Loucy (cell line): ENCODE measurements around the gene CDC7.

ENCODE experiments used
- H2AFZ ChIP-seq: fragments of 200-600 bp; sonication (generic); 2 replicates; pipeline ENCODE4 v1.6.0; 2016; ENCODE audit warnings: antibody characterized with exemption, mild to moderate bottlenecking, low read length, moderate library complexity
- H3F3A ChIP-seq: fragments of 200-600 bp; 2 replicates; pipeline ENCODE4 v1.6.0; 2016; ENCODE audit warnings: antibody characterized with exemption, low read depth, mild to moderate bottlenecking
- H3K27me3 ChIP-seq: fragments of 200-600 bp; sonication (generic); 2 replicates; pipeline ENCODE4 v1.6.1; 2014; ENCODE audit warnings: low read length, mild to moderate bottlenecking; ENCODE audit not compliant: insufficient read depth, poor library complexity, severe bottlenecking
- H3K36me3 ChIP-seq: fragments of 200-600 bp; sonication (generic); 2 replicates; pipeline ENCODE4 v1.6.1; 2016; ENCODE audit warnings: low read length; ENCODE audit not compliant: insufficient read depth
- H3K4me1 ChIP-seq: fragments of 200-600 bp; sonication (generic); 2 replicates; pipeline ENCODE4 v1.5.1; 2014; ENCODE audit warnings: low read length, mild to moderate bottlenecking; ENCODE audit not compliant: insufficient read depth, poor library complexity, severe bottlenecking
- H3K4me2 ChIP-seq: fragments of 200-600 bp; sonication (generic); 2 replicates; pipeline ENCODE4 v1.6.0; 2014; ENCODE audit warnings: antibody characterized with exemption, low read length, low read depth, mild to moderate bottlenecking; ENCODE audit not compliant: poor library complexity, severe bottlenecking
- H3K4me3 ChIP-seq: fragments of 200-600 bp; sonication (generic); 2 replicates; pipeline ENCODE4 v1.5.1; 2014; ENCODE audit warnings: low read length, mild to moderate bottlenecking, mixed read lengths; ENCODE audit not compliant: poor library complexity, severe bottlenecking
- H3K79me2 ChIP-seq: fragments of 200-600 bp; sonication (generic); 2 replicates; pipeline ENCODE4 v1.6.1; 2014; ENCODE audit warnings: low read length; ENCODE audit not compliant: insufficient read depth
- H3K9ac ChIP-seq: fragments of 200-600 bp; sonication (generic); 2 replicates; pipeline ENCODE4 v1.6.0; 2014; ENCODE audit warnings: mild to moderate bottlenecking, low read depth, low read length, moderate library complexity; ENCODE audit not compliant: poor library complexity, severe bottlenecking
- H3K9me2 ChIP-seq: fragments of 200-600 bp; sonication (generic); replicated peaks from 2 replicates; pipeline ENCODE4 v1.6.1; 2016; ENCODE audit warnings: low read depth, low read length, mixed read lengths
- H3K9me3 ChIP-seq: fragments of 200-600 bp; sonication (generic); 2 replicates; pipeline ENCODE4 v1.6.1; 2014; ENCODE audit warnings: mild to moderate bottlenecking, antibody characterized with exemption, low read length, low read depth; ENCODE audit not compliant: insufficient read depth
- H4K20me1 ChIP-seq: fragments of 200-600 bp; sonication (generic); 2 replicates; pipeline ENCODE4 v1.6.0; 2014; ENCODE audit warnings: antibody characterized with exemption, low read length, mild to moderate bottlenecking; ENCODE audit not compliant: insufficient read depth, poor library complexity, severe bottlenecking
- EZH2phosphoT487 ChIP-seq: fragments of 200-600 bp; IDR thresholded peaks from 2 replicates; pipeline ENCODE4 v1.6.1; 2018; ENCODE audit warnings: antibody characterized with exemption, mild to moderate bottlenecking, moderate library complexity, borderline replicate concordance
- TF ChIP-seq, protein P1 (sequence below): fragments of 200-600 bp; sonication (generic); conservative IDR thresholded peaks from 2 replicates; pipeline ENCODE4 v1.5.1; 2014; ENCODE audit warnings: mild to moderate bottlenecking, antibody characterized with exemption, low read length

CDC7 gene

DNA sequence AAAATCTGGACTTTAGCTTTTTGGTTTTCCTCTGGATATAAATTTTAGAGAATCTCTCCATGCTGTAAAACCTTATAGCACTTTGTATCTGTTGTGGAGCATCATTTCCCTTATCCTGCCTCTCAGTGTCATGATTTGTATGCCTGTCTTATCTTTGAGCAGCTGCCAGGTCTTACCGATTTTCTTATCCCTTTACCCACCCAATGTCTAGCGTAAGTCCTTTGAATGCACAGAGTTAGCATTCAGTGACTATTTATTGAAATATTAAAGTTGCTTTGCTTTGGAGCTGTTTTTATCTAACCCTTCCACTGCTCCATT, 37.3 kb downstream of the CDC7 start:
- no peaks in the 10 kb centered on the region for H3K9me2 ChIP-seq
- no peak overlapping the region for H2AFZ ChIP-seq
- no peaks in the 10 kb centered on the region for H3F3A ChIP-seq
- no peaks in the 10 kb centered on the region for H3K79me2 ChIP-seq
- peaks cover 17% of the 10 kb centered on the region for H3K4me1 ChIP-seq
- no peak overlapping the region for H3K4me2 ChIP-seq
- no peaks in the 10 kb centered on the region for H3K36me3 ChIP-seq
- no peaks in the 10 kb centered on the region for H3K27me3 ChIP-seq
- H3K9ac ChIP-seq: no peak overlapping the region
- H3K4me3 ChIP-seq: no peak overlapping the region
- no peaks in the 10 kb centered on the region for H3K9me3 ChIP-seq
- no peak for TF ChIP-seq EZH2phosphoT487
- TF ChIP-seq, protein P1, sequence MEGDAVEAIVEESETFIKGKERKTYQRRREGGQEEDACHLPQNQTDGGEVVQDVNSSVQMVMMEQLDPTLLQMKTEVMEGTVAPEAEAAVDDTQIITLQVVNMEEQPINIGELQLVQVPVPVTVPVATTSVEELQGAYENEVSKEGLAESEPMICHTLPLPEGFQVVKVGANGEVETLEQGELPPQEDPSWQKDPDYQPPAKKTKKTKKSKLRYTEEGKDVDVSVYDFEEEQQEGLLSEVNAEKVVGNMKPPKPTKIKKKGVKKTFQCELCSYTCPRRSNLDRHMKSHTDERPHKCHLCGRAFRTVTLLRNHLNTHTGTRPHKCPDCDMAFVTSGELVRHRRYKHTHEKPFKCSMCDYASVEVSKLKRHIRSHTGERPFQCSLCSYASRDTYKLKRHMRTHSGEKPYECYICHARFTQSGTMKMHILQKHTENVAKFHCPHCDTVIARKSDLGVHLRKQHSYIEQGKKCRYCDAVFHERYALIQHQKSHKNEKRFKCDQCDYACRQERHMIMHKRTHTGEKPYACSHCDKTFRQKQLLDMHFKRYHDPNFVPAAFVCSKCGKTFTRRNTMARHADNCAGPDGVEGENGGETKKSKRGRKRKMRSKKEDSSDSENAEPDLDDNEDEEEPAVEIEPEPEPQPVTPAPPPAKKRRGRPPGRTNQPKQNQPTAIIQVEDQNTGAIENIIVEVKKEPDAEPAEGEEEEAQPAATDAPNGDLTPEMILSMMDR: no peak
- no peaks in the 10 kb centered on the region for H4K20me1 ChIP-seq

DNA sequence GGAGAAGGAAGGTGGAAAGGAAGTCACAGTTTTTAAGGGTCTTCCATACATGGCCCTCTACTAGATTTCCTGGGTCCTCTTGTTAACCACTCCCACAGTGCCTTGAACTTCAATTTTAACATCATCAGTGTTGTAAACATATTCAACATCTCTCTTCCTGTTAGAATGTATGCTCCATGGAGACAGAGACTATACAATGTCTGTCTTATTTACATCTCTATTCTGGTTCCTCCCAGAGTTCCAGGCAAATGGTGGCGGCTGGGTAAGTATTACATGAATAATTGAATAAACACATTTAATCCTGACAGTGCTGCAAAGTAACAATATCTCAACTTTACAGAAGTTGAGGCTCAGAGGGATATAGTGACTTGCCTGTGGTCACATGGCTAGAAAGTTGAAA, 40.3 kb downstream of the CDC7 start:
- Histone ChIP-seq H3K4me1 (peaks cover 5% of the 10 kb centered on the region), H3K9me2 (no peaks in the 10 kb centered on the region), H3K79me2 (no peaks in the 10 kb centered on the region), H3K36me3 (no peaks in the 10 kb centered on the region), H3K9me3 (no peaks in the 10 kb centered on the region), H3F3A (no peaks in the 10 kb centered on the region), H4K20me1 (no peaks in the 10 kb centered on the region), H3K9ac (no peak overlapping the region), H3K4me3 (no peak overlapping the region), H2AFZ (no peak overlapping the region), H3K27me3 (no peaks in the 10 kb centered on the region), H3K4me2 (no peak overlapping the region)
- TF ChIP-seq EZH2phosphoT487: no peak
- TF ChIP-seq, protein P1: no peak

DNA sequence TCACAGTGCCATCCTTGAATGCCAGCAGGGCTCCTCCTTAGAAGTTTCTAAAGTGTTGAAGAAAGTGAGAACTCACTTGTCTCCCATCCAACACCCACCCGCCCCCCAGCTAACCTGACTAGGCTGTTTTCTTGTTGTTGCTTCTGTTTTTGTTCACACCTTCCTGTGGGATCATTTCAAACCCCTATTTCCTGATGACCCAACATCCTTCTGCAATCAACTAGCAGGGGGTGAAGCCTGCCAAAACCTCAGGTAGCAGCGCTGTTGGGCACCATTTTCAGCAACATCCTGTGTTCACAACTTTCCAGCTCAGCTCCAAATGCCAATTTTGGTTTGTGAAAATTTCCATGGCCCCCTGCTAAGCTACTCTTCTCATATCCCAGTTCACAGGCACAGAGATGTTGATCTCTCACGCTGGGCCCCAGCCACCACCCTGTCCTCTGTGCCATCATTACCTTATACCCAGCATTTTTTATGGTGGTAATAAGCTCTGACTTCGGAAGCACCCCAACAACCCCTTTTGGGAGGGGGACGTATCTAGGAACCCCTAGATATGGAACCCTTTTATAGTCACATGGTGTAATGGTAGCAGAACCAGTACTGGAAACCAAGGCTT, 41.4 kb downstream of the CDC7 start:
- TF ChIP-seq EZH2phosphoT487: no peak
- TF ChIP-seq, protein P1: no peak
- H3K36me3 ChIP-seq: no peaks in the 10 kb centered on the region
- no peaks in the 10 kb centered on the region for H3K9me2 ChIP-seq
- peaks cover 10% of the 10 kb centered on the region for H3K4me1 ChIP-seq
- no peak overlapping the region for H3K4me3 ChIP-seq
- H2AFZ ChIP-seq: no peak overlapping the region
- no peaks in the 10 kb centered on the region for H3K27me3 ChIP-seq
- H3K79me2 ChIP-seq: no peaks in the 10 kb centered on the region
- no peak overlapping the region for H3K4me2 ChIP-seq
- H3F3A ChIP-seq: no peaks in the 10 kb centered on the region
- H3K9me3 ChIP-seq: no peaks in the 10 kb centered on the region
- H3K9ac ChIP-seq: no peak overlapping the region
- no peaks in the 10 kb centered on the region for H4K20me1 ChIP-seq
